HG03558 (cell line): Measurements from ENCODE around the gene SLC15A1.

Source experiments
- ATAC-seq: cut with Tn5 transposase; IDR thresholded peaks from one replicate; pipeline ENCODE4 v1.9.1; 2021; ENCODE audit warnings: moderate number of reproducible peaks; ENCODE audit not compliant: unreplicated experiment; ENCODE audit errors: extremely low read depth

SLC15A1 gene

DNA sequence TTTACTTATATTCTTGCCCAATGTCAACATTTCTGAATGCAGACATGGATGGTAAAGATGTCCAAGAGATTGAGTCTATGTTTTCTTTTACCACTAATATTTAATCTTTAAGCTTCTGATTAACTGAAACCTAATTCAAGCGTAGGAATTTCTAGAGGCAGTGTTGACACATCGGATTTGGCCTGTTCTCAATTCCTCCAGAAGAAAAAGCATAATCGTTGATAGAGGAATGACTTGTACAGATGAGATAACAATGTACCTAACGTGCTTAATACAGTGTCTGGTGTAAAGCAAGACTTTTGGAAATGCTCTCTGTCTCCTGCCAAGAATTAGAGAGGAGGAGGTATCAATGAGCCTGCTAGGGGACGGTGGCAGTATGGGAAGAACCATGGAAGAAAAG, 35.2 kb downstream of the SLC15A1 start:
- ATAC-seq = no peak

- ATAC-seq = no peak
These were observed 42.0 kb downstream of the SLC15A1 start for GRCh38 chr13:98710521-98710920.

GRCh38 chr13:98707281-98707999, 45.0 kb downstream of the SLC15A1 start:
- peak; percentile 55 for ATAC-seq

GRCh38 chr13:98706446-98707110, 45.9 kb downstream of the SLC15A1 start:
- ATAC-seq = no peak

GRCh38 chr13:98697791-98698190, 54.7 kb downstream of the SLC15A1 start:
- no peak for ATAC-seq

- ATAC-seq = no peak
These were observed 58.7 kb downstream of the SLC15A1 start for GRCh38 chr13:98693756-98694155.

DNA sequence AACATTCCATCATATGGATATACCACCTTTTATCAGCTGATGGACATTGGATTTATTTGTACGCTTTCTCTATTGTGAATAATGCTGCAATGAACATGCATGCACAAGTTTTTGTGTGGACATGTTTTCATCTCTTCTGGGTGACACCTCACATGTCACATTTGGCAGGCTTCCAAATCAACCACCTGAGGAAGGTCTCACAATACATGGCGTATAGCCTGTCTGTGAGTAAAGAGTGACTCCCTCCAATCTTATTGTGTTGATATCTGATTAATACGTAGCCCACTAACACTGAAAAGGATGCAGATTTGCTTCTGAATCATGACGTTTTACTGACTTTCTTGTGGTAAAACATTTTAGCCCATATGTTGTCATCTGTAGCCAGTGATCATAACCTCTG, 61.1 kb downstream of the SLC15A1 start:
- no peak for ATAC-seq

DNA sequence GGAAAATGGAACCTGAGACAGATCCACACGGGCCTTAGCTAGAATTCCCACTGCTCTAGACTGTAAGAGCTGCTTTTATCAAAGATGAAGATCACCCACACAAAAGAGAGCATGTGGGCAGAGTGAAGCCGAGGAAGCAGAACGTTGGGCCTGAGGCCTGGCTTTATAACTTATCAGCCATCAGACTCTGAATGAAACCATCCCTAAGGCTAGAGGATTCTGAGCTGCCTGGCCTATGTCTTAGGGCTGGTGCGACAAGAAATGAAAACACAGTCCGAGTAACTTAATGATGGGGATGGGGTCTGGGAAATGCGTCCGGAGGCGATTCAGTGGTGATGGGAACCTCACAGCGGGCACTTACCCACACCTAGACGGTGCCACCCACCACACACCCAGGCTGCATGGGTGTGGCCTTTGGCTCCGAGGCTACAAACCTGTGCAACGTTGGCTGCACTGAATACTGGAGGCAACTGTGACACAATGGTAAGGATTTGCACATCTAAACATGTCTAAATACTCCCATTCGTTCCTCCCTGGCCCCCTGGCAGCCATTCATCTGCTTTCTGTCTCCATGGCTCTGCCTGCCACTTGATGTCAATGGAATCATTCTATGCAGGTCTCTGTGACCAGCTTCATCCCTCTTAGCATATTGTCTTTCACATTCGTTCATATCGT, 62.0 kb downstream of the SLC15A1 start:
- no peak for ATAC-seq

GRCh38 chr13:98689347-98689968, 63.0 kb downstream of the SLC15A1 start:
- ATAC-seq = no peak

DNA sequence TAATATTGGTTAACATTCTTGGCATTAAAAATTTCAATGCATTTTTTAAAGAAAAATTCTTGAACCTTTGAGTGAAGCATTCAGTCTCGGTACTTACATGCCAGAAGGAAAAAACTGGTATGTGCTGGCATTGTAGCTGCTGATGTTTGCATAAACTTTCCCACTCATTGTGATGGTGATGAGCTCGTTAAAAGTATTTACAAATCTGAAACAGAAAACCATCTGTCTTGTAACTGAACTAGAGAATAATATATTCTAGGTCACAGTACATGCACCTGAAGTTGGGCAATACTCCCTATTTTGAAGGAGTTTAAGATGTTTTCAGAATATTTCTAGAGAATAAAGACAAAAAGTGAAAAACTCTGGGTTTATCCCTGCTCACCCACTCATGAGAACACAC, 64.1 kb downstream of the SLC15A1 start:
- no peak for ATAC-seq

GRCh38 chr13:98687319-98687718, 65.2 kb downstream of the SLC15A1 start:
- no peak for ATAC-seq

DNA sequence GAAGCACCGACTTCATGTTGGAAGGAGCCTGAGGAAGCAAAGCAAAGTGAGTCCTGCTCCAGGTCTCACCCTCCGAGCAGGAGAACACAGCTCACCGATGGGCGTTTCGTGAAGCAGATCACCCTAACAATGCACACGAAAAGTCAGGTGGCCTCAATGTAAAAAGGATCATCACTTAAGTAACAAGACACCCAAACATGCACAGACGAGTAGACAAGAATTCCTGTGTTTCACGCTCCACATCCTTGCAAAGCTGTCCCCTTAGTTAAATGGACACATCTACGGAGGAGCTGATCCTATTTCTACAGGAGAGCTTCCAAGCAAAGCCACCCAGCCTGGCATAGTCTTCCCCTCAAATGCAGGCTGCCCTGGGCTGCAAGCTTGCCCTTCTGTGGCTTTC, 66.2 kb downstream of the SLC15A1 start:
- no peak for ATAC-seq

DNA sequence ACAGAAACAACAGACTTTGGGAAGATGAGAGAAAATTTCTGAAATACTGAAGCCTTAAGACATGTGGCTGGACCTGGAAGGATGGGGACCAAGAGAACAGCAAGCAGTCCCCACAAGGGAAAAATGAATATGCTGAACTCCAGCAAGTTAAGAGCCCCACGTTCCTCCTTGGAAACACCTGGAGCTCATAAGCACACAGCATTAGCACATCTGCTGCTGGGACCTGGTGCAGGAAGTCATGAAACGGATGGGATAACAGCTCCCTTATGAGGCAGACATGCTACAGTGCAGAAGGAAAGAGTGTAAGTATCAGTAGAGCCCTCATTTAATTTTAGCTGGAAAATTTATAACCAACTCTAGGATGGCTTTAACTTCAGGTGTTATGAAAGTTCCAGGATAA, 67.3 kb downstream of the SLC15A1 start:
- no peak for ATAC-seq

- ATAC-seq = no peak
These were observed 71.4 kb downstream of the SLC15A1 start for GRCh38 chr13:98681049-98681448.

- ATAC-seq = no peak
These were observed 73.7 kb downstream of the SLC15A1 start for GRCh38 chr13:98678741-98679140.

- no peak for ATAC-seq
These were observed 75.1 kb downstream of the SLC15A1 start for GRCh38 chr13:98677398-98677797.

- no peak for ATAC-seq
These were observed 76.2 kb downstream of the SLC15A1 start for GRCh38 chr13:98676239-98676638.

- no peak for ATAC-seq
These were observed 76.6 kb downstream of the SLC15A1 start for GRCh38 chr13:98675837-98676236.

DNA sequence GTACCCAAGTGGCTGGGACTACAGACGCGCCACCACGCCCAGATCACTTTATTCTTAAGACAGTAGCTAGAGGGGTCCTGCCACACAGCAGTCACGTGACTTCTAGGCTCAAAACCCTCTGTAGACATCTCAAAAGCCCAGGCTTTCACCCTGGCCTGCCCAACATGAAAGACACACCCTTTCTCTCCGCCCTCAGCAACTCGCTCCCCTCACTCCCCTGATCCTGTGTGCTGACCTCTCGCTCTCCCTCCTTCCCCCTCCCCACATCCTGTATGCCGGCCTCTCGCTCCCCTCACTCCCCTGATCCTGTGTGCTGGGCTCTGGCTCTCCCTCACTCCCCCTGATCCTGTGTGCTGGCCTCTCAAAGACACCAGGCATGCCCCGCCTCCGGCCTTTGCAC, 77.4 kb downstream of the SLC15A1 start:
- no peak for ATAC-seq

DNA sequence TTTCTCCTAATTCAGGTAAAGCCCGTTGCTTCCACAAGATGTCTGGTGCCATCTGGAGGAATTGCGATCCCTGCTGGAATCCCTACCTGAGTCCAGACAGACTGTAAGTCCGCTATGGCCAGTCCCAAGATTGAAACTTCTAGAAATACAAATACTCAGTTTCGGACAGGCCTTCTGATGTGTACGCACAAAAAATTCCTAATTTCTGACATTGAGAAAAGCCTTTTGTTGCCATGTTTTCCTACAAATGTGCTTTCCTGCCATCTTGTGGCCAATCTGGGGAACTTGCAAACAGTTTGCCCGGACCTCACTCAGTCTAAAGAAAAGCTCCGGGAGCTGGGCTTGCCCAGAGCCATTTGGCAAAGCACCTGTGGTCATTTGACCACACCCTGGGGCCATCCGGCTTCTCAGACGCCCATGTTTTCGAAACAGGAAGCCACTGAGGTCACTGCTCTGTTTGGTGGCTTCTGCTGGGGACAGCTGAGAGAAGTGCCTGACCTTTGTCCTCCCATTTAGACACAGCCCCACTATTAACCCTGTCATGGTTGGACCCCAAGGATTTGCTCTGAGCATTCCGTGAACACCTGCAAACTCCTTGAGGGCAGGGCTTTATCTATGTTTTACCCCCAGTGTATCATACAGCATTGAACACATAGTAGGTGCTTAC, 79.4 kb downstream of the SLC15A1 start:
- ATAC-seq = no peak

GRCh38 chr13:98668155-98668554, 84.3 kb downstream of the SLC15A1 start:
- no peak for ATAC-seq
